Urothelium cell line (cell line): Measurements from ENCODE around the gene LRFN2.

ENCODE experiments used
- DNase-seq: peaks from one replicate; pipeline ENCODE4 v3.0.0; 2011; ENCODE audit warnings: low spot score, mixed read lengths
- FAIRE-seq: peaks from 2 replicates; lab custom pipeline; 2011; peaks lifted over from hg19 to GRCh38; lab: Jason Lieb, UNC

LRFN2 gene

DNA sequence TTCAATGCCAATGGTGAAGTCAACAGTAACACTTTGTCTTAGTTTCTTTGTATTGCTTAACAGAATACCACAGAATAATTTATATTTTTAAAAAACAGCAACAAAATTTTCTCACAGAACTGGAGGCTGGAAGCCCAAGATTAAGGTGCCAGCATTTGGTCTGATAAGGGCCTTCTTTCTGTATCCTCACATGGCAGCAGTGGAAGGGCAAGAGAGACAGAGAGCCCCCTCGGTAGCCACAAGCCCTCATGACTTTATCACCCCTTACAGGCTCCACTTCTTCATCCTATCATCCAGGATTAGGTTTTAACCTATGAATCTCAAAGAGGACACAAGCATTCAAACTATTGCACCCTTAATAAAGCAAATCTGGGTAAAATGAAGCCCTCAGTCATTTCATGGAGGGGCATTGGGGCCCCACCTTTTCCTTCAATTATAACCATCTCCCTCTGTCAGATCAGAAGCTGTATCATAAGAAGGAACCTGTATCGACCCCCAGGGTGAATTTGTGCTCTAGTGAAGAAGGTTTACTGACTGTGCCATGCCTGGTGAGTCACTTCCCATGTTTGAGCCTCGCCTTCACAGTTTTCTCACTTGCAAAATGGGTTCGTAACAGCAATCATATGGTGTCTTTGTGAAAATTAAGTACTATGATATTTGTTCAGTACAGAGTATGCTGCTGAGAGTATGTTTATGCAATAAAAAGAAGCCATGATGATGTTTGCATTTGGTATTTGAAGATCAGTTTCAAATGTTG is 178.2 kb downstream of the LRFN2 start:
- FAIRE-seq (no peak), DNase-seq (no peak)

DNA sequence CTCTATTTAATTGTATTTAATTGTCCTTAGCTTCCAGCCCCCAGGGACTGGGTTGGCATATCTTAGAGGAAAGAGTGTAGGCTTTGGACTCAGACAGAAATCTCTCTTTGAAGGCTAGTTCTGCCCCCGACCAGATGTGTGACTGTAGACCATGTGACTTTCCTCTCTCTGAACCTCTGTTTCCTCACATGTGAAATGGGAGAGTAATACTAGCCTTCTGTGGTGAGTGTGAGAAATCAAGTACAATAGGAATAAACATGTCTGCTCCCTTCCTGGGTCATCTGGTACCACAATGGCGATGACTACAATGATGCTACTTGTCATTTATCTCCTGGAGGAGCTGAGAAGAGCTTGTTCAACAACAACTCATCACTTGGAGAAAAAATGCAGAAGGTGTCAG is 179.9 kb downstream of the LRFN2 start:
- FAIRE-seq (no peak), DNase-seq (no peak)

GRCh38 chr6:40406175-40406574 is 181.0 kb downstream of the LRFN2 start:
- FAIRE-seq (no peak), DNase-seq (no peak)

DNA sequence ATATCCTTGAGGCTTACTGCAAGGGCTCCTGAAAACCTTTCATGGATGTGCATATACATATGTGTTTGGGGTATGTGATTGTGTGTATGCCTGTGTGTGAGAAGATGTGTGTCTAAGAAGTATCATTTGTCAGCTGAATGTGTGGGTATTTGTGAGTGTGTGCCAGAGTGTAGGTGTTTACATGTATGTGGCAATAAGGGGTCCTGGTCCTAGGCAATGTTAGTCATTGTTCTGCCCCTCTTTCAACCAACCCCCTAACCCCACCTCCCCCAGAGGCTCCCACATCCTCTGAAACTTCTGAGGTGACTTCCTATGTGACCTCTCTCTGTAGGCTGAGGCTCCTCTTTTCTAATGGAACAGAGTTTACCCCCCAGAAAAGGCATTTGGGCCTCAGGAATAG is 186.4 kb downstream of the LRFN2 start:
- DNase-seq (no peak), FAIRE-seq (no peak)

DNA sequence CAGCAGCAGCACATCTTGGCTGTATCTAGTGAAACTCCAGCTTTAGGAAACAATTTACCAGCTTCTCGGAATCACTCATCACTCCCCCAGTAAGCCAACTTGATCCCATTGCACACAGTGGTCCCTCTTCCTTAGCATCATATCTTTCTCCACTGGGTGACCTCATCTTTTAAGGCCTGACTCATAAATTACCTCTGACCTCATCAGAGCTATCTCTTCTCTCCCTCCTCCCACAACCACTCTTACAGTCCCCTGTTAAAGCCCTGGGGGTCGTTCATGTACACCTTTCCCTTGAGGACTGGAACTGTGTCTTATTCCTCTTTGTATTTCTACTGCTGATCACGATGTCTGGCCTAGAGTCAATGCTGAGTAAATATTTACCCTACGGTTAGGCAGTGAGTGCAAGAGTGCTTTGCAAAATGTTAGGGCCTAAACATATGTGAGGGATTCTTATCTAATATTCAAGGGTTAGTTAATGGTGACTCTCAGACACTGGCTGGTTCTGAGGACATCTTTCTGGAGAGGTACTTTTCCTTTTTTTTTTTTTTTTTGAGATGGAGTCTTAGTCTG is 187.2 kb downstream of the LRFN2 start:
- DNase-seq (no peak), FAIRE-seq (no peak)

DNA sequence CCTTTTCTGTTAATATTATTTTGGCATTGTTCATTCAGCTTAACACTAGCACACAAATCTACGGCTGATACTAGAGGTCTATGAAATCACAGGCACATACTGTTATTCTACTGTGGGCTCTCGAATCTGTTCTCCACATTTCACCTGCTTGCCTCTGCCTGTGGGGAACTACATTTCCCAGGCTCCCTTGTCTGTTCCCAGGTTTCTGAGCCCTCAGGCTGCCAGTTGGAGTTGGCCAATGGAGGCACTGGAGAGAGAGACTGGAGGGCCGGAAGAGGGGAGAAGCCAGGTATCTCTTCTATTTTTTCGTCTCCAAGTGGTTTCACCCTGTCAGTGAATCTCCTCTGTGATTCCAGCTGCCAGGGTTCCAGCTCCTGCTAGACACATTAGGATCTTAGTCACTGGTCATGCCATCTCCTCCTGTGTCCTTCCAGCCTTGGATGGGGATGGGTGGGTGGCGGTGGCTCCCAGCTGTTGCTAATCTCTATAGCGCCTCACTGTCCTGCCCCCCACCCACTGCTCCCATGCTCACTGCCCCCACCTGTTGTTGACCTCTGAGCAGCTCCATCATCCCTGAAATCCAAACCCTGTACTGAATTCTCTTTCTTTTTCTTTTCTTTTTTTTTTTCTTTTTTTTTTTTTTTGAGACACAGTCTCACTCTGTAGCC is 188.2 kb downstream of the LRFN2 start:
- no peak for FAIRE-seq
- no peak for DNase-seq

DNA sequence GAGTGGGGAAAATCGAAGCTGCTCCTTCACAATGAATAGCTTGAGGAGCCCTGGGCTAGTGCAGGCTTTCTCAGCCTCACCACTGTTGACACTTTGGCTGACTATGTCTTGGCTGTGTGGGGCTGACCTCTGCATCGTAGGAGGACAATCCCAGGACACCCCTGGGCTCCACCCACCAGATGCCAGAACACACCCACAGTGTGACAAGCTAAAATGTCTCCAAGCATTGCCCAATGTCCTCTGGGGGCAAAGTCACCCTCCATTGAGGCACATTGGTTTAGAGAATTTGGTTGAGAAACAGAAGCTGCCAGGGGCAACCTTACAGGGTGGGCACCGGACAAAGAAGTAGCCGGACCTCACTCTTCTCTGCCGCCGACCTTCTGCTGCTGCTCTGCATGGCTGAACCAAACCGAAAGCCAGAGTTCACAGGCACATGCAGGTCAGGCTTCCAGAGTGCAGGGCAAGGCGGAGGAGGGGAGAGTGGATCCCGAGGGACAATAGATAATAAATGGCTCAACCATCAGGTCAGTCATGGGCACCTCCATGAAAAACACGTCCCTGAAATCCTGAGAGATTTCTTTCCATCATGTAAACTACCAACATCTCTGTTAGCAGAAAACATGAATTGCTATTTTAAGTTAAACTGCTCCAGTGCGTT is 189.0 kb downstream of the LRFN2 start:
- DNase-seq: no peak
- FAIRE-seq: no peak

GRCh38 chr6:40397287-40398033 is 189.7 kb downstream of the LRFN2 start:
- DNase-seq (no peak), FAIRE-seq (no peak)

GRCh38 chr6:40395698-40396076 is 191.5 kb downstream of the LRFN2 start:
- no peak for FAIRE-seq

GRCh38 chr6:40395066-40395697 is 192.0 kb downstream of the LRFN2 start:
- FAIRE-seq (no peak), DNase-seq (no peak)

More at GRCh38 chr6:40395698-40396076, 191.5 kb downstream of the LRFN2 start:
- no peak for DNase-seq

GRCh38 chr6:40394381-40394780 is 192.8 kb downstream of the LRFN2 start:
- FAIRE-seq (no peak), DNase-seq (no peak)

DNA sequence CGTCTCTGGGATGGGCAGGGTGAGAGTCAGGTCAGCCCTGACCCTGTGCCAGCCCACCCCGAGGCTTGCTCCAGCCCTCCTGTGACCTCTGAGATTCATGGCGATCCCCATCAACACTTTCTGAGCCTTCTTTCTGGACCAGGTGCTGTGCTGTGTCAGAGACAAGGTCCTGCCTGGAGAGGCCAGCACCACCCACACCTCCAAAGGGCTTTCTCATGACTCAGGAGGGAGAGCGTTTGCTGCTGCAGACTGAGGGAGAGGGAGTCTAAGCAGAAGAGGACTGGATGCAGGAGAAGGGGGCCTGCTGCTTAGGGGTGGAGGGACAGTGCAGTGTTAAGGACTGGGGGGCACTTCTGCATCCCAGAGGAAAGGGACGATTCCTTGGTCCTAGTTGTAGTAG is 193.5 kb downstream of the LRFN2 start:
- no peak for DNase-seq
- no peak for FAIRE-seq

DNA sequence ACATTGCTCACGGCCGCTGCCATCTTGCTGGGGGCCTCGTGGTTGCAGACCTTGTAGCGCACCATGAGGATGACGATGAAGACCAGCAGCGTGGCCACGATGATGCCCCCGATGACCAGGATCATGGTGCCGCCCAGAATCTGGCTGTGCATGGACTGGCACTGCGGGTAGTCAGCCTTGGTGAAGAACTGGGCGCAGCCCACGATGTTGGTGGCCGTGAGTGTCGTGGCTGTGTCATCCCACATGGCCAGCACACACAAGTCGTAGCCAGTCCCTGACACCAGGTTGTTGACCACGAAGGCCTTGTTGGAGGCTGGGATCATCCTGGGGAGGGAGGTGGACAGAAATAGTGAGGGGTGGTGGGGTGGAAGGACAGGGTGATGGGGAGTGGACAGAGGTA is 194.6 kb downstream of the LRFN2 start:
- no peak for FAIRE-seq

DNA sequence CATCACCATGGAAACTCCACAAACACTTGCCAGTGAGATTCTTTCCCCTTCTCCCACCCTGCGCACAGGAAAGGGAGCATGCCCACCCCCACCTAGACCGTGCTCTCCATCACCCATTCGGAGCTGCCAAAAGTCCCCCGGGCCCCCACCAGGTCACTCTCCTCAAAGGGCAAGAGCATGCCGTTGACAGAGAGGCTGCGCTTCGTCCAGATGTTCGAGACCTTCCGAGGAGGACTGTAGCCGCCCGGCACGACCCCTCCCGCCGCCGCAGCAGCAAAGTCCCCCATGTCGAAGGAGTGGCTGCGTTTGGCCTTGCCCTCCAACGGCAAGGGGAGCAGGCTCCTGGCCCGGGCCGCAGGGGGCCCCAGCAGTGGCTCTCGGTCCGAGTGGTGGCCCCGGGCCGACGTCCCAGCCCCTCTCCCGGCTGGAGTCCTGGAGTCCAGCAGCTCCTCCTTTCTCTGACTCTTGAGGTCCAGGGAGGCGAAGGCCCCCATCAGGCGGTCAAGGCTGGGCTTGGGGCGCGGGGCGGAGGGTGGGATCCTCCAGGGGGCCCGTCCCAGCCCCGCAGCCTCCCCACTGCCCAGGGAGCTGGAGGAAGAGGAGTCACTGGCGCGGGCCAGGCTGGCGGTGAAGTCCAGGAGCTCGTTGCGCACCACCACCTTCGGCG is 195.2 kb downstream of the LRFN2 start:
- DNase-seq: no peak
- FAIRE-seq: no peak

More for the DNA sequence above, 194.6 kb downstream of the LRFN2 start:
- DNase-seq: no peak

GRCh38 chr6:40391086-40391485 is 196.1 kb downstream of the LRFN2 start:
- DNase-seq (no peak), FAIRE-seq (no peak)

GRCh38 chr6:40390144-40390800 is 196.9 kb downstream of the LRFN2 start:
- FAIRE-seq (no peak), DNase-seq (no peak)

GRCh38 chr6:40389254-40389653 is 197.9 kb downstream of the LRFN2 start:
- DNase-seq (no peak), FAIRE-seq (no peak)

DNA sequence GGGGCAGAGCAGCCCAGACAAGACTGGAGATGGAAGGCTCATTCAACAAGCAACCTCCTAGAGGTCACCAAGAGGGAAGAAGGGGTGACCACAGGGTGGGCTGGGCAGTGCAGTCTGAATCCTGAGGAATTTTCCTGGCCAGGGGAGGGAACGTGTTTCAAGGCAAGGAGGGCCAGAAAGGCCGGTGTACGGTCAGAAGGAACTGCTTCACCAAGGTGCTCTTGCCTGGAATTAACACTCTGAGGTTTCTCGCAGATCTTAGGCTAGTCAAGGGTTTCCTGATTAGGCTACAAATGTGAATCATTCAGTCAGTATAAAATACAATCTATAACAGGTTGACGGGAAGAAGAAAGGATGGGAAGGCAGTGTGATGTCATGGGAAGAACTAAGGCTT is 199.3 kb downstream of the LRFN2 start:
- FAIRE-seq: no peak
- DNase-seq: no peak

GRCh38 chr6:40387127-40387870 is 199.9 kb downstream of the LRFN2 start:
- DNase-seq: no peak

More at GRCh38 chr6:40387127-40387870, 199.9 kb downstream of the LRFN2 start:
- no peak for FAIRE-seq
